Hematopoietic multipotent progenitor cell treated with erythropoietin and hydrocortisone succinate and interleukin-3 and kit ligand, for 8 days (in vitro differentiated cells): ENCODE results near the gene SMARCD3.
A peak's percentile ranks its signal among the peaks of the same experiment; 100 is the strongest.

Source experiments
- DNase-seq: peaks from one replicate; pipeline ENCODE4 v3.0.0-alpha.2; 2015

Gene SMARCD3

DNA sequence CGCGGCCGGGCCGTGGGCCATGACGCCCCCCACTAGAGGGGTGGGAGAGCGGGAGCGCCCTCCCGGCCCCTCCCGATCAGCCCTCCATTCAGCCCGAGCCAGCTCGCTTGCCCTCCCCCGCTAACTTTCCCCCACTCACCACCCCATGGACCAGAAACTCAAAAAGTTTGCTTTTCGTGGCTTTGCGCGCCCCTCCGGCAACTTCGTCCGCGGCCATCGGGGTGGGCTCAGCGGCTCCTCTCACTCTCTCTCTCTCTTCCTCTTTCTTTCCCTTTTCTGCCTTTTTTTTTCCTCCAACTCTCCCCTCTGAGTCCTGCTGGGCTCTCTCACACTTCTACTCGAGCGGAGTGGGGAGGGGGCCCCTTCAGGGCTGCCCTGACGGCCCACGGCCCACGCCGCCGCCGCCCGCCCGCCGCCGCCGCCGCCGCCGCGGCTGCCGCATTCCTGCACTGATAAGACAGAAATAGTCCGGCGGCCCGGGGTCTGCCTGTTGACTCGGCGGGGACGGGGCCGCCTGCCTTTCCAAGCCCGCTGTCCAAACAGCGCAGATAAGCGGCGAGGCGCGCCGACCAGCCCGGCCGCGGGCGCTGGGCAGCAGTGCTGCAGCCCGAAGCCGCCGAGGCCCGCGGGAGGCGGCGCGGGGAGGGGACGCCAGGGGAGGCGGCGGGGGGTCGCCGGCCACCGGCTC is at the start of gene SMARCD3:
TSS of gene SMARCD3 (minus strand) at position 349 of the 688 bp plus-strand sequence. CDS start at position 217, 132 bp downstream.
- no peak for DNase-seq

DNA sequence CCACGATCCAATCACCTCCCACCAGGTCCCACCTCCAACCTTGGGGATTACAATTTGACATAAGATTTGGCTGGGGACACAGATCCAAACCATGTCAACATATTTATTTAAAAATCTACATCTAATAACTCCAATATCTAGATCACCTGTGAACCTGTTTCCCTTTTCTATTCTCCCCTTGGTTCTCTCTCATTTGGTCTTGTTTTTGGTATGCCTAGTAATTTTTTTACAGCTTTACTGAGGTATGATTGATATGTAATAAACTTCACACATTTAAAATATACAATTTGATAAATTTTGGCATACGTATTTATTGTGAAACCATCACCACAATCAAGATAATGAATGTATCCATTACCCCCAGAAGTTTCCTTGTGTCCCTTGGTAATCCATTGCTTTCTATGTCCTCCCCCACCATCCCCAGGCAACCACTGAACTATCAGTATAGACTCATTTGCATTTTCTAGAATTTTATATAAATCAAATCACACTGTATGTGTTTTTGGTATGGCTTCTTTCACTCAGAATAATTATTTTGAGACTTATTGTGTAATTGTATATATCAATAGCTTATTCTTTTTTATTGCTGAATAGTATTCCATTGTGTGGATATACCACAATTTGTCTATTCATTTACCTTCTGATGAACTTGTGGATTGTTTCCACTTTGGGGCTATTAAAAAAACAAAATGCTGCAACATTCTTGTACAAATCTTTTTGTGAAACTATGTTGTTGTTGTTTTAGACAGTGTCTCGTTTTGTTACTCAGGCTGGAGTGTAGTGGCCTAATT is 47.9 kb upstream of the SMARCD3 start:
- no peak for DNase-seq

DNA sequence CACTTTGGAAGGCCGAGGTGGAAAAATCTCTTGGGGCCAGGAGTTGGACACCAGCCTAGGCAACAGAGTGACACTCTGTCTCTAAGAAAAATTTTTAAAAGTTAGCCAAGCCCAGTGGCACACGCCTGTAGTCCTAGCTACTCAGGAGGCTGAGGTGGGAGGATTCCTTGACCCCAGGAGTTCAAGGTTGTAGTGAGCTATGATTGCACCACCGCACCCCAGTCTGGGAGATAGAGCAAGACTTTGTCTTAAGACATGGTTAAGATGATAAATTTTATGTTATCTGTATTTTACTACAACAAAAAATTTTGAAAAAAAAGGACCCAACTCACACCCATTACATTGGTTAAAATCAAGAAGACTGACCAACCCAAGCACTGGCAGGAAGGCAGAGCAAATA is 44.4 kb upstream of the SMARCD3 start:
- no peak for DNase-seq

DNA sequence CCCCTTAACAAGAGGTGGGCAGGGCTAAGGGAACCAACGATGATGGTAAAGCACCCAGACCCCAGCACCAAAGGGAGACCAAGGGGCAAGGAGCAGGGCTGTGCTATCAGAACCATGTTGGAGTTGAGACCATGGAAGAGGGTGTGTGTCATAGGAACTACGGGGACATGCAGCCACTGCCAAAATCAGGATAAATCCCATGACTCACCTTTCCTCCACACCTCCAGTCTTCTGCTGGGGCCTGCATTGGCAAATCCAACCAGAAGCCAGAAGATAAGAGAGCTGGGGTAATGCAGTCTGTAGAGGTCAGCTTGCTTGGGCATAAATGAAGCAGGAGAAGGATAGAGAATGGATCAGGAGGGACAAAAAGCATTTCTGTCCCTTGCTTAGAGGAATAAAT is 42.7 kb upstream of the SMARCD3 start:
- no peak for DNase-seq

DNA sequence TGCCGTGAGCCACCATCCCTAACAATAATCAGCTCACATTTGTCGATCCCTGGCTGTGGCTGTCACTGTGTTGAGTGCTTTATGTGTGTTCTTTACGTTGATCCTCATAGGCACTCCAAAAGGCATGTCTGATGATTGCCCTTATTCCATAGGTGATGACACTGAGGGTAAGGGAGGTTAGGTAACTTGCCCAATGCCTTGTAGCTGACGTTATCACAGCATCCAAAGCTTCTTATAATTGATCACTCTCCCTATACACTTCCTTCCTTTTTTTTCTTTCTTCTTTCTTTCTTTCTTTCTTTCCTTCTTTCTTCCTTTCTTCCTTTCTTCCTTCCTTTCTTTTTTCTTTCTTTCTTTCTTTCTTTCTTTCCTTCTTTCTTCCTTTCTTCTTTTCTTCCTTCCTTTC is 41.9 kb upstream of the SMARCD3 start:
- no peak for DNase-seq

DNA sequence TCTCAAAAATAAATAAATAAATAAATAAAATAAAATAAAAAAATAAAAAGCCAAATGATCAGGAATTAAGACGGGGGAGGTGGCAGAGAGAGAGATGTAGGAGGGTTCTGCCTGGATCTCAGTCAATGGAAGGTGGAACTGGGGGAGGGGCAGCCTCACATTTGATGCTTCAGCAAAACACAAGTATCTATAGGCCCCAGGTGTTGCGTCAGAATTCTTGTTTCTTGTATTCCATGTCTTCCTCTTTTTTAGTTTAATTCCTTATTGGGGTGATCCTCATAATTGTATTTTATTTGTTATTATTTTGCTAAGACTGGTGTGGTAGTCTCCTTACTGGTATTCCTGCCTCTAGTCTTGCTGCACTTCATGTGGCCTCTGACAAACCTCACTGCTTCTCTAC is 41.4 kb upstream of the SMARCD3 start:
- DNase-seq: no peak

DNA sequence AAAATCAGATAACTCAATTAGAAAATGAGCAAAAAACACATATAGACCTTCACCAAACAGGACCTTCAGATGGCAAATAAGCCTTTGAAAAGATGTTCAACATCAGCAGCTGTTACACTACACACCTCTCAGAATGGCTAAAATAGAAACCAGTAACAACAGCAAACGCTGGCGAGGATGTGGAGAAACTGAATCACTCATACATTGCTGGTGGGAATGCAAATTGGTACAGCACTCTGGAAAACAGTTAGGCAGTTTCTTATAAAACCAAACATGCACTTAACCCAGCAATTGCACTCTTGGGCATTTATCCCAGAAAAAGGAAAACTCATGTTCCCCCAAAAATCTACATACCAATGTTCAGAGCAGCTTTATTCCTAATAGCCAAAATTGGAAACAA is 37.7 kb upstream of the SMARCD3 start:
- DNase-seq: no peak

DNA sequence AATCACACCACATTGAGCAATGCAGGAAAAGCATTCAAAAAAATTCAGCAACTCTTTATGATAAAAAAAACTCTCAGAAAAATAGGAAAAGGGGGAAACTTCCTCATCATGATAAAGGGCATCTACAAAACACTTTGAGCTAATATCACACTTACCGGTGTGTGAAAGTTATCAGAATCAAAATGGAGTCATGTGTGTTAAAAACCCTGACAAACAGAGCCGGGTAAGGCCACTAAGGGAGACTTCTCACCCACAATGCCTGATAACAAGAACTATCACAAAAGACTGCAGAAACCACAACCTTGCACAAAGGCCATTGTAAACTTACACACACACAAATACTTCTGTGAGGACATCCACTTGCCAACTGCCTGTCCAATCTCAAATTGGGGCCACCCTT is 34.8 kb upstream of the SMARCD3 start:
- DNase-seq: no peak

DNA sequence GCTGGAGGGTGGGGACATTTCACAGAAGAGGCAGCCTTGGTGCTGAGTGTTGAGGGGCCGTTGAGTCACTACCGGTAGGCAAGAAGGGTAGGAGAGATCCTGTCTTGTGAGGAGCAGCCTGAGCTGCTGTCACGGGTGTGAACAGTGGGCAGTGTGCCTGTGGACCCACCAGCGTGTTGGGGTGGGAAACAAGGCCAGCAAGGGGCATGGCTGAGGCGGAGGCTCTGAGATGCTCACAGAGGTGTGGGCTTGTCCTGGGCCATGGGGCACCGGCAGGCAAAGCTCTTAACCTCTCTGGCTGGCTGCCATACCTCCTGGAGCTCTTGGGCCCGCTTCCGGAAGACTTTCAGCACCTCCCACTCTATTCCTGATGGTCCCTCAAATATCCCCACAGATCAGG is 33.6 kb upstream of the SMARCD3 start:
- DNase-seq: no peak

DNA sequence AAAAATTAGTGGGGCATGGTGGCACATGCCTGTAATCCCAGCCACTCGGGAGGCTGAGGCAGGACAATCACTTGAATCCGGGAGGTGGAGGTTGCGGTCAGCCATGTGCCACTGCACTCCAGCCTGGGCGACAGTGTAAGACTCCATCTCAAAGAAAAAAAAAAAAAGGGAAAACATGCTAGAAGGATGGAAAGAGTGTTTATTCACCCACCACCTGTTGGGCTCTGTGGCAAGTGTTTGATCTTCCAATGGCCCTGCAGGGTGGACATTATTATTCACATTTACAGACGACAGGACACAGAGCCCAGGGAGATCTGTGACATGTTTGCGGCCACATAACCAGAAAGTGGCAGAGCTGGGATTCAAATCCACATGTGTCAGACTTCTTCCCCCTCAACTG is 33.2 kb upstream of the SMARCD3 start:
- no peak for DNase-seq

DNA sequence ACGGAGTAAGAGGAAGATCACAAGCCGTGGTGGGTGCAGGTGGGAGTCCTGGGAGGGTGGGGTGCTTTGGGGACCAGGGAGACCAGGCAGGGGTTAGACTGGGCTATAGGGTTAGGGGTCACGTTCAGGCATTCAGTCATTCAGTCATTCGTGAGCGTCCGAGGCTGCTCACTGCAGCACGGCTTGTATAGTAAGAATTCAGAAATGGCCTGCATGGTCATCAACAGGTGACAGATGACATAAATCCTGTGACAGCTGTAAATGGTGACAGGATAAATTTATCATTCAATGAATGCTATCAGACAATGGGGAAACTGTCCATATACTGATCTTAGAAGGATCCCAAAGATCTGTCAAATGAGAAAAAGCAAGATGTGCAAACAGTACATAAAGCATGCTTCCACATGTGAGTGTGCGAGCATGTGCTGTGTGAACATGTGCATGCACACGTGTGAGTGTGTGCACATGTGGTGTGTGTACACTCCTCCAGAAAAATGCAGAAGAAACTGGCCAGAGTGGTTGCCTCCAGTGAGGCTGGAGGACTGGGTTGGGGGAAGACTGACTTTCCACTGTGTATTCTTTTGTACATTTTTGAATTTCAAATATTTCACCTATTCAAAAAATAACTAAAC is 32.0 kb upstream of the SMARCD3 start:
- DNase-seq: no peak

DNA sequence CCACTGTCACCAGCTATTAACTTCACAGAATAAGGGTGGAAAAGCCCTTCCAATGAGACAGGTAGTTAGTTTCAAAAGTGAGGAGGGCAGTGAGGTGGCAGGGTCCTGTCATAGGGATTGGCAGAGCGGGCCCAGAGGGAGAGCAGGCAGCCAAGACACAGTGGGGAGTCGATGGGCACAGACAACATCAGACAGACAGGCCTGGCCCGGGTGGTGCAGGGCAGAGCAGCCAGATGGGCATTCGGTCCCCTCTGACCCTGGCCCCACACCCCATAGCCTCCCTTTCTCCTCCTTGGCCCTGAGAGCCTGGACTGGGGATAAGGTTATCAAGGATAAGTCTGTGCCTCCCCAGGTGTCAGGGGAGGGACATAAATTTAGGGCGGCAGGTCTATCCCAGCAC is 31.4 kb upstream of the SMARCD3 start:
- DNase-seq: no peak

DNA sequence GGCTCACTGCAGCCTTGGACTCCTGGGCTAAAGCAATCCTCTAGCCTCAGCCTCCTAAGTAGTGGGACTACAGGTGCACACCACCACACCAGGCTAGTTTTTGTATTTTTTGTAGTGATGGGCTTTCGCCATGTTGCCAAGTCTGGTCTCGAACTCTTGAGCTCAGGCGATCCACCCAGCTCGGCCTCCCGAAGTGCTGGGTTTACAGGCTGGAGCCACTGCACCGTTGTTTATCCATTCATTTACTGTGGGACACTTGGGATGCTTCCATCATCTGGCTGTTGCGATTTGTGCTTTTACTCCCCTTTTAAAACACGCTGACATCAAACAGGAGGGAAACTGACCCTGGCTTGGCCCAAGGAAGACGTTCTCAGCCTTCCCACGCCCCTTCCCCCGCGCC is 30.5 kb upstream of the SMARCD3 start:
- DNase-seq: no peak

DNA sequence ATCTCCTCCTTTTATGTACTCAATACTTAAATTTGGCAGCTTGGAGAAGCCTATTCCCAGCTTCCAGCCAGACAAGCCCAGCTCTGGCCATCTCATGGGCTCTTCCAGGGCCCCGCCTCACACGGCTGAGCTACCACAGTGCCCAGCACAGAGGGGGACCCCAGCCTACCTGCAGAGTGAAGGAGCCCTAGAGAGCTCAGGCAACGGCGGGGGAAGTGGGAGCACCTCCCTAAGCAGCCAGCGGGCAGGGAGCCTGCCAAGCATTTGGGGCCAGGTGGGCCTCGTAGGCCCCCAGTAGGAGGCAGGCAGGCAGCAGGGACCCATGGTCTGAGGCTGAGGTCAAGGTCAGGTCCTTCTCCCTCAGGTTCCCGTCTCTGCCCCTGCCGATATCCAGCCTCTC is 29.1 kb upstream of the SMARCD3 start:
- no peak for DNase-seq

DNA sequence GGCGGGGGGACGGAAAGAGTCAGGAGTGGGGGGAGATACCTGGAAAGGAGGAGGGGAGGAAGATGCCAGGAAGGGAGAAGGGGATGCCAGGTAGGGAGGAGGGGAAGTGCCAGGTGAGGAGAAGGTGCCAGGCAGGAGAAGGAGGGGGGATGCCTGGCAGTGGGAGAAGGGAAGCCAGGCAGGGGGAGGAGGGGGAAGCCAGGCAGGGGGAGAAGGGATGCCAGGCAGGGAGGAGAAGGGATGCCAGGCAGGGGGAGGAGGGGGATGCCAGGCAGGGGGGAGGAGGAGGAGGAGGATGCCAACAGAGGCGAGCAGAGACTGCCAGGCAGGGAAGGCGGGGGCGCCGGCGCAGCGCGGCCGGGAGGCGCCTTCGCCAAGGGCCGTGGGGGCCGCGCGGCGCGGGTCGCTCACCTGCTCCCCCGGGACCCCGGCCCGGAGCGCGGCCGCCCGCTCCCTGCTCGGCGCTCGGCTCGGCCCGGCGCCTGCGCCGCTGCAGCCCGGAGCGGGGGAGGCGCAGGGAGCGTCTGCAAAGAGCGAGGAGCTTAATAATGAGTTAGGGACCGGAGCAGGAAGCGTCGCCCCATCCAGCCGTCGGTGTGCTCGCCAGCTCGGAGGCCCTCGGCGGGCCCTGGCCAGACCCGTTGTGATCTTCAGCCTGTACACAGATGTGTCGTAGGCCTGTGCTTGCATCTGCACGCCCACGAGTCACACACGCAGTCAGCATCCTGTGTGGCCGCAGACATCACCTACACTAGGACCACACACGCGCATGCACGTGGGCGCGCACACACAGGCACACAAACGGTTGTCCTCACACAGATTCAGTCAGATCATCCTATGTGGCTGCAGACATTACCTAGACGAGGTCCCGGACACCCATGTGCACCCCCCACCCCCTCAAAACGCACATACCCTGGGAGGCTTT is 28.4 kb upstream of the SMARCD3 start:
- no peak for DNase-seq

DNA sequence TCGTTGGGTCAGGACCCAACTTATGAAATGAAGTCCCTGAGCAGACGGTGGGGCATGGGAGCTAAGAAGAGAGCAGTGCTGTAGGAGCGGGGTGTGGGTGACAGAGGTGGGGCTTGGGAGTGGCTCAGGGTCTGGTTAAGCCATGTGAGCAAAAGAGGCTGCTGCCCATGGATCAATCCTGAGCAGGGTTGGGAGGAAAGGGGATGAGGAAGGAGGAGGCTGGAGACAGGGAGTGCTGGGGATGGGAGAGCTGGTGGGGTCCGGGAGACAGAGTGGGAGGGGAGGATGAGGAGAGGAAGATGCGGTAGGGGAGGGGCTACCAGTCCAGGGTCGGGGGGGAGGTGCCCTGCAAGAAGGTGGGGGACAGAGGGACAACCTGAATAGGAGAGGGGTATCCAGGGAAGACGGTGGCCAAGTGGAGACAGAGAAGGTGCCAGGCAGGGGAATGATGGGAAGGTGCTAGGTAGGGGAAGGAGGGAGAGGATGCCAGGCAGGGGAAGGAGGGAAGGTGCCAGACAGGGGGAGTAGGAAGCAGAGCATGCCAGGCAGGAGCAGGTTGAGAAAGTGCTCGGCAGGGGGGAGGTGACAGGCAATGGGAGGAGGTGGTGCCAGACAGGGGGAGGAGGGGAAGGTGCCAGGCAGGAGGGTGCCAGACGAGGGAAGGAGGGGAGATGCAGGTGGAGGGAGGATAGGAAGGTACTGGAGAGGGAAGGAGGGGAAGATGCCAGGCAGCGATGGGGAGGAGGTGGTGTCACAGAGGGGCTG is 27.5 kb upstream of the SMARCD3 start:
- no peak for DNase-seq

DNA sequence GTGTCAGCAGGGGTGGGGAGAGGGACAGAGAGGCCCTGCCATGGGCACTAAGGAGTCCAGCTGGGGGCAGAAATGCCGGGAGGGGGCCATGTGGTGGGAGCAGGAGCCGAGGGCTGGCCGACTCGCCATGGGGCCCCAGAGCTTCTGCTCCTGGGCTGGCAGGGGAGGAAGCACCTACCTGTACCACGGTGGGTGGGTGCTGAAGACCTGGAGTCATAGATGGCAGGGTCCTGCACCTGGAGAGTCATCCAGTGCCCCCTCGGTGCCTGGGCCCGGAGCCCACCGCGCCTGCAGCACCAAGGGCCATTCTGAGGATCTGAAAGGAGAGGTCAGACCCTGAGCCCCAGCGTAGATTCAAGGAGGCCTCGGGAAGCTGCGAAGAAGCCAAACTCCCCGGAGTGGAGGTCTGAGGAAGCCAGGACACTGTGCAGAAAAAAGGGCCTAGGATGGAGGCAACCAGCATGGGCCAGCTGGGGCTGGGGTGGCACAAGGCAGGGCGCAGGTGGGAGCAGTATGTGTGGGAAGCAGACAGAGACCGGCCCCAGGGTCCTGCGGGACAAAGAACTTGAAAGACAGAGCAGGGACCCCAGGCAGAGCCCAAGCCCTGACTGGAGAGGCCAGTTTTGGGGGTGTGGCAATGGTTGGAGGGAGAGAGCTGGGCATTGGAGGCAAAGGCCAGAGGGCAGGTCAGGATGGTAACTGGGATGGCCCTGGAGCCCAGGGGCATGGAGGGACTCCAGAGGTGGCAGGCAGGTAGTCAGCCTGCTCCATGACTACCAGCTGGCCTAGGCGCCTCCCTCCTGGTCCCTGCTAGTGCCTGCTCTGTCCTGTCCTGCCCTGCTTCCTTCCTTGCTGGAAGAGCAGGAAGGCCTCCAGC is 26.7 kb upstream of the SMARCD3 start:
- DNase-seq: no peak

DNA sequence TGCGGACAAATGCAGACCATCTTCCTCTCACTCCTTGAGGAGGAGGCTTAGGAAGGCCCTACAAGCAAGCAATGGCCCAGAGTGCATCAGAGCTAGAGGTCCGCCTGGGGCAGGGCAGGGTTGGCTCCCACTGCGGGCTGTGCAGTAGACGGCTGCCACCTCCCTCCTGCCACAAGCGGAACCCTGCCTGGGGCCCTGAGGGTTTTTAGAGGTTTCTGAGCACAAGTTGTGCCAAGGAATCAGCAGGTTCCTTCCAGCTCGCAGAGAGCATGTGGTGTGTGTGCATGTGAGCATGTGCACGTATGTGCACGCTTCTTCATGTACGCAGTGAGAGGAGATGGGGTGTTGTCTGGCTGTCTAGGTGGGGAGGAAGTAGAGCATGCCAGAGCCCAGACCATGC is 25.9 kb upstream of the SMARCD3 start:
- DNase-seq: no peak

DNA sequence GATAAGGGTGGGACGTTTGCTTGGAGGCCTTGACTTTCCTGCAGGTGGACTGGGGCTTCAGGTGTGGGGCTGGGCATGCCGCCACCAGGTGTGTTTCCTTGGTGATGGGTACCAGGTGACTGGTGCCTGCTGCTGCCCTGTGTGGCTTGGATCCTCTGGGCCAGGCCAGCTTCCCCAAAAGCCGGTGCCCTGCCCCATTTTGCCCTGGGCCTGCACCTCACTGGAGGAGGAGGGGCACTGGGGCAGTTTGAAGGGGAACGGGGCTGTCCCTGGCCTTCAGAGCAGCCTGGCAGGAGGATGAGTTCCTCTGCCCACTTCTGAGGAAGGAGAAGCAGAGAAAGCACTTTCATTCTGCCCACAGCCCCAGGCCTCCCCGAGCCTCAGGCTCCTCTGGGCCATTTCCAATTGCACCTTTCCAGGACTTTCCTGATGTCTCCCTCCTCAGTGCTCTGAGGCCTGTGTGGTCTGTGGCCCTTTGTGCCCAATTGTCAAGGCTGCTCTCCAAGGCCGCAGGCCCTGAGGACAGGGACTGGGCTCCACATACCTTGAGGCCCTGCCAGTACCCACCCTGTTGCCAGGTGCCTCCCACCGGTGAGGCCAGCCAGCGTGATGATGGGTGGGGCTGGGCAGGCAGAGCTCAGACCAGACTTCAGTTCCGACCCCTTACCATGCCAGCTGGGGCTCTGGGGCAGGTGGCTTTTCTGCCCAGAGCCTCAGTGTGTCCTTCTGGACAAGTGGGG is 25.3 kb upstream of the SMARCD3 start:
- DNase-seq: no peak

DNA sequence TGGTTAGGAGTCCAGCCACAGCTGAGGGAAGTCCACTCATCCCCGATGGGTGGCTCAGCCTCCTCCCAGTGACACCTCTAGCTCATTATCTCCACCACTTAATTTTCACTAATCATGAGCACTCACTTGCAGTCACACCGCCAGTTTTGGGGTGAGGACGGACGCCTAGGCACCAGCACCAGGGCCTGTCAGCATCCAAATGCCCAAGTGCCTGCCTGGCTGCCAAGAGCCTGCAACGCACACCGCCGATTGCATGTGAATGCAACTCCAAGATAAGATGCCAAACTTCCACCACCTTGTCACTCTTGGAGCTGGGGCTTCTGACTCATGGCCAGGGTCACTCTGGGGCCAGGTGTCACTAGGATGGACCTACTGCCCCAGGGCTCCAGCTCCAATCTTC is 24.4 kb upstream of the SMARCD3 start:
- DNase-seq: peak; percentile 18
